ENCODE measurements around the gene PIK3R1.

The PIK3R1 gene

DNA sequence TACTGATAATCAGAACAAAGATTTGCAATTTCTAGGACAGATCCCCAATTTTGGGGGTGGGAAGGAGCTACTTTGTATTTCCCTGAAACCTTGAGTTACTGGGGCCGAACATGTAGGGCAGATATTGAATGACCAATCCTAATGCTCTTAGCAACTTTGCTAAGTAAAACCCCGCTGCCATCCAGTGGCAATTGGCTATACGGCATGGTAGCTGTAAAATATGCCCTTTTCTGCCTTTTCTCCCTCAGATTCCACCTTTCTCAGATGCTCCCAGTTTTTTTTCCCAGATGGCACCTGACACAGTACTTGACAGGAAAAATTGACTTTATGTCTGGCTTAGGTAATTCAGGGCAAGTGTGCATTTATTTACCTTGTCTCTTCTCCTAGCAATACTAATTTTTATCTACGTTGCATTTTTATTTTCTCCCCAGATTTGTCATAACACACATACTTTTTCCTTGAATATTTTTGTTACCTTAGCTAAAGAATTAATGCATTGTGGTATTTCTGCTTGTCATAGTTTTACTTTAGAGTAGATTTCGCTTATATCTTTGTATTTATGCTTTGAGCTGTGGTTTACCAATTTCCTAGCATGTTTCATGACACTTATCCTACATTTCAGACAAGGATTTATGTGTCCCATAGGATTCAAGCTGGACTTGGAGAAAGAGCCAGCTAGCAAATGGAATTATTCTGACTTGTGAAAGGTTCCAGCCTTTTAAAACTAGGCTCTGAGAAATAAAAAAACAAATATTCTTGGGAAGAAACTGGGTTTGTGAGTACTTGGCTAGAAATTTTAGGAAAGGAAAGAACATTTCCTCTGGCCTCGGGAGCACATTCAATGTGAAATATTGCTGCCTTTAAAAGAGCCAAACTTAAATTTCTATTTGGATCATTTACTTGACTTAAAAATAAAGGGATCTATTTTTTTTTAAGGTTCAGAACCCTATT, 37.4 kb downstream of the PIK3R1 start:
- no peak for DNase-seq (ENCODE audit: low read depth)

- DNase-seq (ENCODE audit: low read depth), result no peak
Measured at GRCh38 chr5:68253624-68254585, 38.3 kb downstream of the PIK3R1 start.

DNA sequence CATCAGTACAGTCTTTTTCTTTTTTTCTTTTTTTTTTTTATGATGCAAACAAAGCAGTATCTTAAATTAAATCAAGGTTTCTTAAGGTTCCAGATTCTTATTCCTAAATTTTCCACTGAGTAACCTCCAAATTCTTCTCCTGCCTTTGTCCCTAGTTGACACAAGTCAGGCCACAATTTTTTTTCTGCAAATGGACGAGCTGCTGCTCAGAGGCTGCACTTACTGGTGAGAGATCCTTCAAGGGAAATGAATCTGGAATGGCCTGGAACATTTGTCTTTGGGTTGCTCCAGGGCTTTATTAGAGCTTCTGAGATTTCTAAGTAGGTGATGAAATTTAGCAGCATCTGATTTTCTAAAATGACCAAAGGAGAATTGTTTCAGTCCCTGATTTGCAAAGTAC, 39.3 kb downstream of the PIK3R1 start:
- no peak for DNase-seq (ENCODE audit: low read depth)

DNA sequence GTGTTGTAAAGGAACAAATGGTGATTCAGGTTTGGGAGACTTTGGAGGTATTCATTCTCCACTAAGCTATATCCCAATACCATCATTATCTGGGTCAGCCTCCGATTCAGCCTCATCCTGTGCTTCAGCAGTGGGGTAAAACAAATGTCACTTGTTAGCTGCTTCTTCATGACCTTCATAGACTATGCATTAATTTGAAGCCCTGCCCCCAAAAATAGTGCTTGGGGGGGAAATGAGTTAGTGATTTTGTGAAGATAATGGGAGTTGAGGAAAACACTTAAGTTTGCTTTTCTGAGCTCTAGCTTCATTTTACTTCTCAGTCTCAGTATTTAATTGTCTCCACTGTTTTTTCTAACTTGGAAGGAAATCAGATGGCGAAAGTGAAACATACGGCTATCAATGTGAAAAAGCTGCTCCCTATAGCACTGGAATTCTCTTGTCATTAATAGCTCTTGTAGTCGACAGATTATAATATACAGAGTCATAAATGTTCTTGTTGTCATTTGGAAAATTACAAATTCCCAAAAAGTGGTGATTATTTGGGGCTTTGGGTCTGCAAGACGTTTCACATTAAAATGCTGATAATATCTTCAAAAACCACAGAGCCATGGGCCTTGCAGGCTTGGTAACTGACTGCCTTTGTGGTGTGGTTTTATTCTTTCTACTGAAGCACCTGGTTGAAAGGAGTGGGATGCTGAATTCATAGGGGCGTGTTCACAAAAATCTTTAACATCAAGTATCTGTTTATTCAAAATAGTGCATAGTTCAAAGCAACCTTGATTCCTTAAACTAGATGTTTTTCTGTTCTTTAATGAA, 40.0 kb downstream of the PIK3R1 start:
- DNase-seq (ENCODE audit: low read depth), result no peak

- DNase-seq (ENCODE audit: low read depth), result no peak
Measured at GRCh38 chr5:68257210-68257609, 41.7 kb downstream of the PIK3R1 start.

GRCh38 chr5:68258531-68258930, 43.0 kb downstream of the PIK3R1 start:
- DNase-seq (ENCODE audit: low read depth), result no peak

GRCh38 chr5:68259700-68260099, 44.1 kb downstream of the PIK3R1 start:
- DNase-seq (ENCODE audit: low read depth), result no peak

- no peak for DNase-seq (ENCODE audit: low read depth)
Measured at GRCh38 chr5:68260467-68260866, 44.9 kb downstream of the PIK3R1 start.

DNA sequence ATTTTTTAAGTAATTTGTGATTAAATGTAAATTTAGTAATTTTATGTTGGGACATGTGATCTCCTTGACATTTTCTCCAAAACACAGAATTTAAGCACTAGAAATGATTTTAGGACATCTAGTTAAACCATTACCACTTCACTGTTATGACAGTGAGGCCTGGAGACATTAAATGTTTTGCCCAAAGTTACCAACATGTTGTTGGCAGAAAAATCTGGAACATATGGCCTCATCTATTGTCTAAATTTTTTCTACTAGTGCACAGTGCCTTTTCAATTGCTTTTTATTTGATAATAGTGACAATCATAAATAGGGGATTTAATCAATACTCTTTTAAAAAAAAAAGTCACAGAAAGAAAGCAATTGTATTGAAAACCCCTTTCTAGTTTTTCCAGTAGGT, 45.6 kb downstream of the PIK3R1 start:
- DNase-seq (ENCODE audit: low read depth), result no peak

- DNase-seq (ENCODE audit: low read depth), result no peak
Measured at GRCh38 chr5:68261569-68262065, 46.1 kb downstream of the PIK3R1 start.

DNA sequence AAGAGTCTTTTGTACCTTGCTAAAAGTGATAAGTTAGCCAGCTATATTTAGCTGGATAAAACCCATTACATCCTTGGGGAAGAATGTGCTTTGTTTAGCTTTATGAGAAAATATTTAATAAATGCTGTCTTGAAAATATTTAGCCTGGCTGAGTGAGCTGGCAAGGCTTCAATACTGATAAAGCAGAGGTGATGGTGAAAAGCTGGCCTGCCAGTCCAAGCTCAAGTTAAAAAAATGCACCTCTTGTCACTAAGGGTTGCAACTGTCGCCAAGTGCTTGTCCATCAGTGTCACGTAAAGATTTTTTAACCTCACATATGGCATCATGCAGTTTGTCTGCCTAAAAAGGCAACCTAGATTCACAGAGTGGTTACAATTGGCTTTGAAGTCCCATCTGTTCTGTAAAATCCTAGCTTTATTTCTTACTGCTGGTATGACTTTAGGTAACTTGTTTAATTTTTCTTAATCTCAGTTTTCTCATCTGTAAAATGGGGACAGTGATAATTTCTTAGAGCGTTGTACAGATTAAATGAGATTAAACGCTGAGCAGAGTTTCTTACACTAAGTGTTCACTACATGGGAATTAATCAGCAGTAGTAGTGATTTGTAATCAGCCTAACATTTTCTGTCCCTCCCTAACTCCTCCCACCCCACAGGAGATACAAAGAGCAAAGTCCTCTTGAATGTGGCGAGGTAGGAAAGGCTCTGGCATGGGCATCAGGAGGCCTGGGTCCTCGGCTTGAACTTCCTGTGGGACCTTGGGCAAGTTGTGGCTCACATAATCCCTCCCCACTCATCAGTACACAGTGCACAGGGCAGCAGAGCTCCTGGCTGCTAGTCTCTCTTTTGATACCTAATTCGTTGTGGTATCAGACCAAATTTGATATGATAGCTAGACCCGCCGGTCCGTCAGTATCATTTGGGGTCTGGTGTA, 48.7 kb downstream of the PIK3R1 start:
- no peak for DNase-seq (ENCODE audit: low read depth)

- no peak for DNase-seq (ENCODE audit: low read depth)
Measured at GRCh38 chr5:68265347-68265746, 49.8 kb downstream of the PIK3R1 start.

- DNase-seq (ENCODE audit: low read depth), result no peak
Measured at GRCh38 chr5:68265822-68266395, 50.4 kb downstream of the PIK3R1 start.

DNA sequence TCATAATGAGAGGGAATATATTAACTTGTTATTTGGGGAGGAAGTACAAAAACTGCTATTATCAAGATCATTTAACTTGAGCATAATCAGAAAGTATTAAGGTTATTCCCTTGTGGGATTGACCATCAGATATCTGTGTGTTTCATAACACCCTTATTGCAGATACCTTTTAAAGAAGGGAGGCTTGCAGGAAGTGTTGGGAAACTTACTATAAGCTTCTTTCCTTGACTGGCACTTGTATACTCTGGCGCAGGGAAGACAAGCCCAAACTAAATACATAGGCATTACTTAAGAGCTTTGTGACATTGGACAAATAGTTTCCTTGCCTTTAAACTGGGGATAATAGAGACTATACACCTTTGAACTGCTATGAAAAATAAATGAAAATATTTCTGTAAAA, 50.9 kb downstream of the PIK3R1 start:
- no peak for DNase-seq (ENCODE audit: low read depth)

DNA sequence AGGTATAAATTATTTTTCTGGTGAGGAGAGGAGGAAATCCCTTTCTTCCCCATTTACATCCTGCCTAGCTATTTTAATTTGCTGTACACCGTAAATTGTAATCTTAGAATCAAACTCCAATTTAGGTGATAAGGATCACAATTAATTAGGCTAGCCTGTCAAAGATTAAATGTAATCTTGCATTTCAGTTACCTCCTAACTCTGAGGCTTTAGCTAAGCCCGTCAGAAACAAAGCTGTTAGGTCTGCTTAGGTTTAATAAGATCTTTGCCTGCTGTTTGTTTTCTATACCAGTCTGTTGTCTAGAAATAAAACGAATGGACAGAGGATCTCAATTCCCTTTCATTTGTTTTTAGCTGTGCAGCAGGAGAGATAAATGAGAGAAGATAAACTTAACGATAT, 51.5 kb downstream of the PIK3R1 start:
- DNase-seq (ENCODE audit: low read depth), result no peak

DNA sequence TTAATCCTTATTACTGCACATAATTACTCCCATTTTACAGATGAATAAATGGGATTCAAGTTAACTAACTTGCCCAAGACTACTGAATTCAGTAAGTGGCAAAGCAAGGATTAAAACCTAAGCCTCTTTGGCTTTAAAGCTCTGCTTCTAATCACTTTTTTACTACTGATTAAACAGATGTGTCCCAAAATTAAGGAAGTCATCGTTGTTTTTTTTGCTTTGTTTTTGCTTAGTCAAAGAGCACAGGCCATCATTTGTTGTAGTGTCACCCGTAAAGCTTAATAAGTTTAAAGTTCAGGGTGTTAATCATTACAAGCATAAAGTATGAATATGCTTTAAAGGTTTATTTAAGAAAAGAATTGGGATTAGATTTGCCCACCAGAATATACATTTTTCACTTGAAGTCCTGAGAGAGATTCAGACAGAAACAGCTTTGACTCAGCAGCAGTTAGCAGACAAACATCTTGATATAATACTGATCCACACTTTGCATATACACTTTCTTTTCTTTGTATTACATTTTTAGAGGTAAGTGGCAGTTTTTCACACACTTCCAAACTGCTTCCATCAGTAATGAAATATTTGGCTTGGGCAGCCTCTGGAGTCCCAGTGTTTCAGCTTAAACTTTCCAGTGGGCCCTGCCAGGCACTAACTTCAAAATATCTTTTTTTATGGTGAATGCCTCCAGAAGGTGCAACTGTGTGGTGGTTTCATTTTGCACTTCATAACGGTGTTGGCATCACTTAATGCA, 52.7 kb downstream of the PIK3R1 start:
- DNase-seq (ENCODE audit: low read depth), result no peak

GRCh38 chr5:68268852-68269130, 53.2 kb downstream of the PIK3R1 start:
- DNase-seq (ENCODE audit: low read depth), result no peak

DNA sequence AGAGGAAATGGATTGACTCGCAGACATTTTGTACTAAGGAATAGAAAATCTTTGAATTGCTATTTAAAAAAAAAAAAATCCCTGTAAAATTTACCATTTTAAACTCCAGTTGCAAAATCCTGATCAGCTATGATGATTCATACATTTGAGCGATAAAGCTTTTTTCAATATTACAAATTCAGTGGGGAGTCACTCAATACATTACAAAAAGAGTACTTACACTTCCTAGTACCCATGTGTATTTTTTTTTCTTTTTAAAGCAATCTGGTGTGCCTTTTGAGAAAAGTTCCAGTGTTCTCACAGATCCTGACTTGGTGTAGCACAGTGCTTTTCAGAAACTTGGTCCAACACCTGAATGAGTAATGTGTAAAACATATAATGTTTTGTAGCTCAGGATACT, 54.3 kb downstream of the PIK3R1 start:
- no peak for DNase-seq (ENCODE audit: low read depth)

DNA sequence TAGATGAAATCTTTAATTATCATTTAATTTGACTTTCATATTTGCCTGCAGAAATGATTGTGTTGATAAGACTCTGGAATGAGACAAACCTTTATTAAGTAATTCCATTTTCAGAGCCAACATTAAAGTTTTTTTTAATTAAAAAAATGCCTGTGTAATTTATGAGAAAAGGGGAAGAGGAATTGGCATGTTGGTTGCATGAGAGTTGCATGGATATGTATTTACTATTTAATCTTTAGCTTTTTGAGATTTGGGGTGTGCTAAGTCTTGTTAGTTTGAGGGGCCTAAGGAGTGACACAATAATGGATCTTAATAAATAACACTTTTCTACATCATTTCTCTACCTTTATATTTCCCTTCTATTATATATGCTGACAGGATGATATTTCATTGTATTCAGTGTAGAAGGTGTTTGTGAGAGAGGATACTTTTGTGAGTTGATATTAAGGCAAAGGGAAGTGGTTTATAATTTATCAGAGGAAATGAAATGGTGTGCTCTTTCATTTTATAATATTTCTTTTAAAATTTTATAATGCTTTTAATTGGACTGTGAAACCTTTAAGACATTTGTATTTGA, 54.9 kb downstream of the PIK3R1 start:
- DNase-seq (ENCODE audit: low read depth), result no peak

All from HS-5 (cell line).